ENCODE data around the gene GLRX5.
A peak's percentile ranks its signal among the peaks of the same experiment; 100 is the strongest.
"Not testable (repeated sequence)": the region's sequence is repeated elsewhere in the genome, so short reads cannot be mapped to it uniquely, and the experiment has no call there.

GLRX5 gene

DNA sequence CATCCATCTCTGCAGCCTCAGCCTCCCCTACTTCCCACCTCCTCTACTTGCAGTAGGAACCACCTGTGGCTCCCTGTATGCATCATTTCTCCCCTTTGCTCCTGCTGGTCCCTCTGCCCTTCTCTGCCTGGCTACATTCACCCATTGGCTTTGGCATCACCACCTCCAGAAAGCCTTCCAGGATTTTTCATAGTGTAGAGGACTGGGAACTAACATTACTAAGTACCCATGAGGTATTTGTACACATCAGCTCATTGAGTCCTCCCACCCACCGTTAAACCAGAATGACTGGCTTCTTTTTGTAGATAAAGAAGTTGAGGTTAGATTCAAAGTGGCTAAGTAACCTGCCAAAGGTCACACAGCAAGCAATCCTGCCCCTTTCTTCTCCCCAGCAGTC lies 35.5 kb upstream of the GLRX5 start:
- DNase-seq (ENCODE audit: low read depth), result peak; percentile 40

- DNase-seq (ENCODE audit: low read depth), result no peak
These were observed 34.6 kb upstream of the GLRX5 start for GRCh38 chr14:95500201-95500681.

GRCh38 chr14:95500772-95501401 lies 34.0 kb upstream of the GLRX5 start:
- peak; percentile 80 for DNase-seq (ENCODE audit: low read depth)

- DNase-seq (ENCODE audit: low read depth), result peak; percentile 67
These were observed 32.4 kb upstream of the GLRX5 start for GRCh38 chr14:95502381-95502950.

GRCh38 chr14:95503365-95504134 lies 31.3 kb upstream of the GLRX5 start:
- no peak for DNase-seq (ENCODE audit: low read depth)

DNA sequence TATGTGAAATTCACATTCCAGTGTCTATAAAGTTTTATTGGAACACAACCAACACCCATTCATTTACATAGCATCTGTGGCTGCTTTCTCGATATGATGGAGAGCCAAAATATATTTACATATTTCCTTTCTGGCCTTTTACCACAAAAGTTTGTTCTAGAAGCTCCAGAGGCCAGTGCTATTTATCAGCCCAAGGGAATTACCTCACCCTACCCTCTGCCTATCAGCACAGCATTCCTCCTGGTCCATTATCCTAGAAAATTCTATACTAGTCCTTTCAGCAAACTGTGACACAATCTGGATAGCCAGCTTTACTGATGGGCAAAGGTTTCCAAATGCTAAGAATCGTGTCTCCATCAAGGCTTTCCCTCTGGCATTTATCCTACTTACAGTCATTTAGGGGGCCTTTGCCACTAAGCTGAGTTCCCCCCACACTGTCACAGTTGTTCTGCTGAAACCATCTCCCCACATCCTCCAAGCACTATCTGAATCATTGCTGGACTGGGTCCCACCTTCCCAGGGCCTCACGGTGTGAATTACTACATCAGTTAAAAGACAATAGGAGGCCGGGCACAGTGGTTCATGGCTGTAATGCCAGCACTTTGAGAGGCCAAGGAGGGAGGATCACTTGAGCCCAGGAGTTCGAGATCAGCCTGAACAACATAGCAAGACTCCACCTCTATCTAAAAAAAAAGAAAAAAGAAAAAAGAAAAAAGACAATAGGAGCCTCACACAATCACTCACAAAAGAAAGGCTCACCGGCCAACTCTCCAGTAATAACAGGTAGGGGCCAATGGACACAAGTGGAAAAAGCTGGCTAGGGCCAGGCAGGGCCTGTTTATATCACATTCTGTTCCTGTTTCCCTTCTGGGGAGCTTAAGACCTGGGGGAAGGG lies 30.5 kb upstream of the GLRX5 start:
- peak; percentile 91 for DNase-seq (ENCODE audit: low read depth)

DNA sequence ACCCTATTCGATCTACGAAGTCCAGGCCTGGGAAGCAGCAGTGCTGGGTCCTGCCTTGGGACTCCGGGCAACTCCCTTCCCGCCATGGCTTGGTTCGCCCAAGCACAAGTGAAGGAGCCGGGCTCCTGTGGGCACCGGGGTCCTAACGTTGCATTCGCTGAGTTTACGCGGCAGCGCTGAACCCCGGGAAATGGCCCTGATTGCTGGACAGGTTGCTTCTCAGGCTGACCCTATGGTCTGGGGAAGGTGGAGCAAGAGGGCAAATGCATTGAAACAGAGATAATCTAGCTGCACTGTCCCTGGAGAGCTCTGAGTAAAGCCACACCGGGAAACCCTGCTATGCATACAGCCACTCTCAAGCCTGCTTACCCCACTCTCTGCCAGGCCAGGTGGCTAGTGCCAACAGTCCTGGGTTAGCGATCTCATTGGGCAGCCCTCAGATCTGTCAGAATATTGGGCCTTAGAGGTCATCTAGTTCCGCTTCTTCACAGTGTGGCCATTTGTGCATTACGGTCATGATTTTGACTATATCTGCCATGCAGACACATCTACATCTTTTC lies 29.7 kb upstream of the GLRX5 start:
- no peak for DNase-seq (ENCODE audit: low read depth)

- peak; percentile 97 for DNase-seq (ENCODE audit: low read depth)
These were observed 27.7 kb upstream of the GLRX5 start for GRCh38 chr14:95507174-95507573.

GRCh38 chr14:95507701-95508103 lies 27.1 kb upstream of the GLRX5 start:
- peak; percentile 75 for DNase-seq (ENCODE audit: low read depth)

DNA sequence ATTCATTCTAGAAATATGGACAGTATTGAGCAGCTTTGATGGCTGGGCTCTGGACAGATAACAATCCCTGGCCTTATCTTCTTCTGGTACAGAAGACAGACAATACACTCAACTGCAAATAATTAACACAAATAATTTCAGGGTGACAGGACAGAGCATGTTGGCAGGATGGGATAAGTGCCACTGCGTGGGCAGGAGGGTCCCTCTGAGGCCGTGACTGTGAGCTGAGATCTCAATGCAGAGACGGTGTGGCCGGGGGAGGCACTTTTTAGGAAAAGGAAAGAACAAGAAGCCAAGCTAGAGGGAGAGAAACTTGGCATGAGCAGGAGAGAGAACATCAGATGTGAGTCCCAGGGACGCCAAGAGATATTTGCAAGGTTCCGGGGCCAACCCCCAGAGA lies 26.5 kb upstream of the GLRX5 start:
- no peak for DNase-seq (ENCODE audit: low read depth)

DNA sequence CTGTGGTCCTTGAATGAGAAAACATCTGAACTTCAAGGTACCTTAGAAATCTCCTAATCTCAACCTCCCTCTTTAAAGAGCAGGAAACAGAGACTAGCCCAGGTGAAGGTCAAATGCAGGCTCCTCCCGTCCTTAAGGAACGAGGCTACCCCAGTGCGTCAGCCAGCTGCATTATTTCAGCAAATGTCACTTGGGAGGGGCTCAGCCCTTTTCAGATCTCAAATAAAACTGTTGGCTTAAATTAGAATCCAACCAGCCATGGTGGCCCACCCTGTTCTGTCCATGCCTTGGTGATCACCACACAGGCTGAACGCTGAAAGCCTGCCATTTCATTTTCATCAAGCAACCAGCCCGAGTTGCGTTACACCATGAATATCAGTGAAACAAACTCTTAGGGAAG lies 25.4 kb upstream of the GLRX5 start:
- no peak for DNase-seq (ENCODE audit: low read depth)

DNA sequence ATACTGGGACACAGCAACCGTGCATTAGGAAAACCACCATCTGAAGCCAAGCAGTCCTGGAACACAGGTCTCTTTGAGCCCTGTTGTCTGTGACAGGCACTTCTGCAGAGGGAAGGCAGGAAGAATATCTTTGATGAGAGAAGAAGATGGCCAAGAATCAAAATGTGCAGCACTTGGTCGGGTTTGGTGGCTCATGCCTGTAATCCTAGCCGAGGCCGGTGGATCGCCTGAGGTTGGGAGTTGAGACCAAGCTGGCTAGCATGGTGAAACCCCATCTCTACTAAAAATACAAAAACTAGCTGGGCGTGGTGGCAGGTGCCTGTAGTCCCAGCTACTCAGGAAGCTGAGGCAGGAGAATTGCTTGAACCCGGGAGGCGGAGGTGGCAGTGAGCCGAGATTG lies 24.5 kb upstream of the GLRX5 start:
- not testable (repeated sequence) for DNase-seq (ENCODE audit: low read depth)

- DNase-seq (ENCODE audit: low read depth), result no peak
These were observed 24.0 kb upstream of the GLRX5 start for GRCh38 chr14:95510804-95511203.

DNA sequence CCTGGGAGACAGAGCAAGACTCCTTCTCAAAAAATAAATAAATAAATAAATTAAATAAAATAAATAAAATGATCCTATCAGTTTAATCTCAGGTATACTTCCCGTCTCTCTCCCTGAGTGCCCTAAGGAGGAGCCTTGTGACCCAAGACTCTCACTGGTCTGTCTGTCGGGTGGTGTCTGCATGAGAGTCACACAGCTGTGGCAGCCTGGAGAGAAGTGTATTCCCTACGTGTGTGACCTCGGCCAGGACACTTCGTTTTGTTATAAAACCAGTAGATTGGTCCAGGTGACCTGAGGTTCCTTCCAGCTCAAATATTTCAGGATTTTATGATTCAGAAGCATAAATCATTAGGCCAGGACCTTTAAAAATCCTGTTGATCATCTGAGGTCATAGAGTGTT lies 23.2 kb upstream of the GLRX5 start:
- DNase-seq (ENCODE audit: low read depth), result no peak

DNA sequence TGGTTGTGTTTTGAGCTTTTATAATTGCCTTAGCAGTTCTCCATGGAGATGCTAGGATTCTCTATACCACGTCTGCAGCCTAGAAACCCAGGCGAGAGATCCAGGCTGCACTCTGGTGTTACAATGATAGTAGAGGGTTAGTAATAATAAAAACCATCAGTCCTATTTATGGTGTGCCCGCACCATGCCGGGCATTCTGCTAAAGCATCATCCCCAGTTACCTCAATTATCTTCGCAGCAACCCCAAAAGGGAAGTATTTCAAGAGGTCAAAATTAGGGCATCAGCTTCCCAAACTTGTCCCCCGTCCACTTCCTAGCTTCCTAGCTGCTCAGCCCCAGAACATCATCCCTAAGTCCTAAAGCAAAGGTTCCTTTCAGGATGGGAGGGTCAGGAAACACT lies 21.6 kb upstream of the GLRX5 start:
- DNase-seq (ENCODE audit: low read depth), result no peak

- DNase-seq (ENCODE audit: low read depth), result no peak
These were observed 20.4 kb upstream of the GLRX5 start for GRCh38 chr14:95514131-95515079.

GRCh38 chr14:95515080-95515489 lies 19.8 kb upstream of the GLRX5 start:
- DNase-seq (ENCODE audit: low read depth), result no peak

DNA sequence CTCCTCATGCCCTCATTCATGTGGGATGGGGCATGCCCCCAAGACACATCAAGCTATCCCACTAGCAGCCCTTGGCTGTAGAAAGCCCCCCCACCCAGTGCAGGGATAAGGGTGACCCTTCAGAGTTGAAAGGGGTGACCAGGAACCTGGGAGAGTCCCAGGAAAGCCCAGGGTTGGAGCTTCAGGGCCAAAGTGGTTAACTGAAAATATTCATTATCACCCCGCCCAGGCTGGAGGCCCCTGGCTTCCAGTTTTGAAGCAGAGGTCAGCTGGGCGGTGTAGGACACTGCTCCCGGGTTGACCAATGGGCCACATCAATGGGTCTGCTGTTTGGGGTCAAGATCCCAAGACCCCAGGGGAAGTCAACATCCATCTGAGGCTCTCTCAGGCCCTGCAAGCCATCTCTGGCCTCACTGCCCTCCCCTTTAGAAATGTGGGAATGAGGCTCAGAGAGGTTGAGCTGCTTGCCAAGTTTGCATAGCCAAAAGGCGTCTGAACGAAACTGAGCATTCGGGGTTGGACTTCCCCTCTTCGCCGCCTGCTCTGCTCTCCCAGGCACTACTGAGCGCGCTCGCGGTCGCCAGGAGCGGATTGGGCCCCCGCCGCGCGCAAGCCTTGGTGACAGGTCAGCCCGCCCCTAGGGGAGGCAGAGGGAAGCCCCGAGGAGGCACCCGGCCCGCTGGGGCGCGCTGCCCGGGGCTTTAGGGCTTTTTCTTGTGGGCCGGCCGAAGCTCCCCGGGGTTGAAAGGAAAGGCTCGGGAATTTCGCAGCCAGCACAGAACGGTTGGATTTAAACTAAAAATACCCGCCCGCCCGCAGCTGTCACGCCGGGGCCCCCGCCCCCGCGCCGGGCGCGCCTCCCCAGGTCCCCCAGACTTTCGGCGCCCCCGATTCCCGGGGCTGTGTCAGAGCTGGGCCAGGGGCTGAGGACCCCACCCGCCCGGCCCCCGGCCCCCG lies 19.0 kb upstream of the GLRX5 start:
- DNase-seq (ENCODE audit: low read depth), result no peak

GRCh38 chr14:95516554-95517181 lies 18.2 kb upstream of the GLRX5 start, which contains the start of gene SYNE3:
SYNE3 (minus strand) TSS chr14:95516650; CDS start chr14:95475821, 40,829 bp downstream.
- DNase-seq (ENCODE audit: low read depth), result no peak

Measured in amniotic epithelial cell (primary cell).